ENCODE data around the gene CHST11. TPM values are rescaled to one million over a fixed set of nuclear protein-coding genes. Genes with fewer than 3 reads are reported as not detected.

The CHST11 gene
- total and polyA plus RNA-seq, 9 of the 15 experiments (the other 6 are each of a cell fraction or from before 2014, with no cell fraction given), result 2.3 to 38.7 (median 15.0) TPM

DNA sequence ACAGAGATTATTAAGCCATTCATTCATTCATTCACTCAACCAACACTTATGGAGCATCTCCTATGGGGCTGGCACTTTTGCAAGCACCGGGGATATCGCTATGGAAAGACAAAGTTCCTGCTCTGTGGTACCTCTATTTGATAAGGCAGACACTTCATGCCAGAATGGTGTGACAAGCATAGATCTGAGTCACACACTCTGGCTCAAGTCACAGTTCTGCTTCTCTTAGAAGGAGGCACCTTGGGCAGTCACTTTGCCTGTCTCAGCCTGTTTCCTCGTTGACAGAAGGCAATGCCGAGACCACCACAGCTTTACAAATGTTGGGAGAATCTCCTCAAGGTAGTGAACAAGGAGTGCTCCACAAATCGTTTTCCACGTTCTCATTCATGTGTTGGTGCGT lies 296.1 kb downstream of the CHST11 start:
- BruUV-seq (replicated peaks), result no TSS peak
- no peak for TF ChIP-seq KDM4B (IDR thresholded peaks at IDR 0.05; ENCODE audit: borderline replicate concordance in 2 of 2, low read depth in 1 of 2)
- TF ChIP-seq, protein P1, sequence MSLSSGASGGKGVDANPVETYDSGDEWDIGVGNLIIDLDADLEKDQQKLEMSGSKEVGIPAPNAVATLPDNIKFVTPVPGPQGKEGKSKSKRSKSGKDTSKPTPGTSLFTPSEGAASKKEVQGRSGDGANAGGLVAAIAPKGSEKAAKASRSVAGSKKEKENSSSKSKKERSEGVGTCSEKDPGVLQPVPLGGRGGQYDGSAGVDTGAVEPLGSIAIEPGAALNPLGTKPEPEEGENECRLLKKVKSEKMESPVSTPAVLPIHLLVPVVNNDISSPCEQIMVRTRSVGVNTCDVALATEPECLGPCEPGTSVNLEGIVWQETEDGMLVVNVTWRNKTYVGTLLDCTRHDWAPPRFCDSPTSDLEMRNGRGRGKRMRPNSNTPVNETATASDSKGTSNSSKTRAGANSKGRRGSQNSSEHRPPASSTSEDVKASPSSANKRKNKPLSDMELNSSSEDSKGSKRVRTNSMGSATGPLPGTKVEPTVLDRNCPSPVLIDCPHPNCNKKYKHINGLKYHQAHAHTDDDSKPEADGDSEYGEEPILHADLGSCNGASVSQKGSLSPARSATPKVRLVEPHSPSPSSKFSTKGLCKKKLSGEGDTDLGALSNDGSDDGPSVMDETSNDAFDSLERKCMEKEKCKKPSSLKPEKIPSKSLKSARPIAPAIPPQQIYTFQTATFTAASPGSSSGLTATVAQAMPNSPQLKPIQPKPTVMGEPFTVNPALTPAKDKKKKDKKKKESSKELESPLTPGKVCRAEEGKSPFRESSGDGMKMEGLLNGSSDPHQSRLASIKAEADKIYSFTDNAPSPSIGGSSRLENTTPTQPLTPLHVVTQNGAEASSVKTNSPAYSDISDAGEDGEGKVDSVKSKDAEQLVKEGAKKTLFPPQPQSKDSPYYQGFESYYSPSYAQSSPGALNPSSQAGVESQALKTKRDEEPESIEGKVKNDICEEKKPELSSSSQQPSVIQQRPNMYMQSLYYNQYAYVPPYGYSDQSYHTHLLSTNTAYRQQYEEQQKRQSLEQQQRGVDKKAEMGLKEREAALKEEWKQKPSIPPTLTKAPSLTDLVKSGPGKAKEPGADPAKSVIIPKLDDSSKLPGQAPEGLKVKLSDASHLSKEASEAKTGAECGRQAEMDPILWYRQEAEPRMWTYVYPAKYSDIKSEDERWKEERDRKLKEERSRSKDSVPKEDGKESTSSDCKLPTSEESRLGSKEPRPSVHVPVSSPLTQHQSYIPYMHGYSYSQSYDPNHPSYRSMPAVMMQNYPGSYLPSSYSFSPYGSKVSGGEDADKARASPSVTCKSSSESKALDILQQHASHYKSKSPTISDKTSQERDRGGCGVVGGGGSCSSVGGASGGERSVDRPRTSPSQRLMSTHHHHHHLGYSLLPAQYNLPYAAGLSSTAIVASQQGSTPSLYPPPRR (CRISPR knock-in tag; IDR thresholded peaks at IDR 0.05; ENCODE audit: borderline replicate concordance), result no peak
- TF ChIP-seq, protein P2, sequence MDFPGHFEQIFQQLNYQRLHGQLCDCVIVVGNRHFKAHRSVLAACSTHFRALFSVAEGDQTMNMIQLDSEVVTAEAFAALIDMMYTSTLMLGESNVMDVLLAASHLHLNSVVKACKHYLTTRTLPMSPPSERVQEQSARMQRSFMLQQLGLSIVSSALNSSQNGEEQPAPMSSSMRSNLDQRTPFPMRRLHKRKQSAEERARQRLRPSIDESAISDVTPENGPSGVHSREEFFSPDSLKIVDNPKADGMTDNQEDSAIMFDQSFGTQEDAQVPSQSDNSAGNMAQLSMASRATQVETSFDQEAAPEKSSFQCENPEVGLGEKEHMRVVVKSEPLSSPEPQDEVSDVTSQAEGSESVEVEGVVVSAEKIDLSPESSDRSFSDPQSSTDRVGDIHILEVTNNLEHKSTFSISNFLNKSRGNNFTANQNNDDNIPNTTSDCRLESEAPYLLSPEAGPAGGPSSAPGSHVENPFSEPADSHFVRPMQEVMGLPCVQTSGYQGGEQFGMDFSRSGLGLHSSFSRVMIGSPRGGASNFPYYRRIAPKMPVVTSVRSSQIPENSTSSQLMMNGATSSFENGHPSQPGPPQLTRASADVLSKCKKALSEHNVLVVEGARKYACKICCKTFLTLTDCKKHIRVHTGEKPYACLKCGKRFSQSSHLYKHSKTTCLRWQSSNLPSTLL (IDR thresholded peaks at IDR 0.05), result no peak
- TF ChIP-seq, protein P3, sequence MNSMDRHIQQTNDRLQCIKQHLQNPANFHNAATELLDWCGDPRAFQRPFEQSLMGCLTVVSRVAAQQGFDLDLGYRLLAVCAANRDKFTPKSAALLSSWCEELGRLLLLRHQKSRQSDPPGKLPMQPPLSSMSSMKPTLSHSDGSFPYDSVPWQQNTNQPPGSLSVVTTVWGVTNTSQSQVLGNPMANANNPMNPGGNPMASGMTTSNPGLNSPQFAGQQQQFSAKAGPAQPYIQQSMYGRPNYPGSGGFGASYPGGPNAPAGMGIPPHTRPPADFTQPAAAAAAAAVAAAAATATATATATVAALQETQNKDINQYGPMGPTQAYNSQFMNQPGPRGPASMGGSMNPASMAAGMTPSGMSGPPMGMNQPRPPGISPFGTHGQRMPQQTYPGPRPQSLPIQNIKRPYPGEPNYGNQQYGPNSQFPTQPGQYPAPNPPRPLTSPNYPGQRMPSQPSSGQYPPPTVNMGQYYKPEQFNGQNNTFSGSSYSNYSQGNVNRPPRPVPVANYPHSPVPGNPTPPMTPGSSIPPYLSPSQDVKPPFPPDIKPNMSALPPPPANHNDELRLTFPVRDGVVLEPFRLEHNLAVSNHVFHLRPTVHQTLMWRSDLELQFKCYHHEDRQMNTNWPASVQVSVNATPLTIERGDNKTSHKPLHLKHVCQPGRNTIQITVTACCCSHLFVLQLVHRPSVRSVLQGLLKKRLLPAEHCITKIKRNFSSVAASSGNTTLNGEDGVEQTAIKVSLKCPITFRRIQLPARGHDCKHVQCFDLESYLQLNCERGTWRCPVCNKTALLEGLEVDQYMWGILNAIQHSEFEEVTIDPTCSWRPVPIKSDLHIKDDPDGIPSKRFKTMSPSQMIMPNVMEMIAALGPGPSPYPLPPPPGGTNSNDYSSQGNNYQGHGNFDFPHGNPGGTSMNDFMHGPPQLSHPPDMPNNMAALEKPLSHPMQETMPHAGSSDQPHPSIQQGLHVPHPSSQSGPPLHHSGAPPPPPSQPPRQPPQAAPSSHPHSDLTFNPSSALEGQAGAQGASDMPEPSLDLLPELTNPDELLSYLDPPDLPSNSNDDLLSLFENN (IDR thresholded peaks at IDR 0.05; ENCODE audit: low read depth in 2 of 2, low read length in 2 of 2), result no peak
- no peak for TF ChIP-seq GTF2A2 (tag; IDR thresholded peaks at IDR 0.05)
- TF ChIP-seq ZNF583 (CRISPR knock-in tag; IDR thresholded peaks at IDR 0.05), result no peak
- TF ChIP-seq, protein P4, sequence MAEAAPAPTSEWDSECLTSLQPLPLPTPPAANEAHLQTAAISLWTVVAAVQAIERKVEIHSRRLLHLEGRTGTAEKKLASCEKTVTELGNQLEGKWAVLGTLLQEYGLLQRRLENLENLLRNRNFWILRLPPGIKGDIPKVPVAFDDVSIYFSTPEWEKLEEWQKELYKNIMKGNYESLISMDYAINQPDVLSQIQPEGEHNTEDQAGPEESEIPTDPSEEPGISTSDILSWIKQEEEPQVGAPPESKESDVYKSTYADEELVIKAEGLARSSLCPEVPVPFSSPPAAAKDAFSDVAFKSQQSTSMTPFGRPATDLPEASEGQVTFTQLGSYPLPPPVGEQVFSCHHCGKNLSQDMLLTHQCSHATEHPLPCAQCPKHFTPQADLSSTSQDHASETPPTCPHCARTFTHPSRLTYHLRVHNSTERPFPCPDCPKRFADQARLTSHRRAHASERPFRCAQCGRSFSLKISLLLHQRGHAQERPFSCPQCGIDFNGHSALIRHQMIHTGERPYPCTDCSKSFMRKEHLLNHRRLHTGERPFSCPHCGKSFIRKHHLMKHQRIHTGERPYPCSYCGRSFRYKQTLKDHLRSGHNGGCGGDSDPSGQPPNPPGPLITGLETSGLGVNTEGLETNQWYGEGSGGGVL (CRISPR knock-in tag; IDR thresholded peaks at IDR 0.05), result no peak
- no peak for TF ChIP-seq FOXP1 (CRISPR knock-in tag; IDR thresholded peaks at IDR 0.05)
- TF ChIP-seq ZNF699 (CRISPR knock-in tag; IDR thresholded peaks at IDR 0.05; ENCODE audit: insufficient replicate concordance), result no peak

More for the DNA sequence above, 296.1 kb downstream of the CHST11 start:
- Histone ChIP-seq H2AFZ (ENCODE audit: low read depth, low read length) (no peak overlapping the region), H3K4me2 (ENCODE audit: insufficient read depth, low read length) (no peak overlapping the region), H3K27me3 (ENCODE audit: control insufficient read depth in 2 of 2, insufficient read depth in 2 of 2, low read length in 2 of 2) (no peaks in the 10 kb centered on the region), H4K20me1 (replicated peaks; ENCODE audit: control insufficient read depth, insufficient read depth, low read length) (0 out of 2 replicates have a peak, but pooled peaks cover 6% of the 10 kb centered on the region), H3K4me3 (no peak overlapping the region), H3K9ac (ENCODE audit: insufficient read depth in 1 of 2, low read depth in 2 of 2, low read length in 2 of 2) (no peak overlapping the region), H3K79me2 (ENCODE audit: control insufficient read depth, insufficient read depth, low read length) (0 out of 3 replicates have a peak, but pooled peaks cover 3% of the 10 kb centered on the region), H3K9me1 (ENCODE audit: control insufficient read depth, insufficient read depth, low read length) (no peaks in the 10 kb centered on the region), H3K9me3 (replicated peaks; ENCODE audit: control insufficient read depth, insufficient read depth, low read depth, low read length) (no peaks in the 10 kb centered on the region), H3K36me3 (ENCODE audit: control insufficient read depth, insufficient read depth, low read length) (peaks cover 12% of the 10 kb centered on the region; the same call in 1 of the 3 replicates), H3K4me1 (replicated peaks in 1 of 2; ENCODE audit: control insufficient read depth in 2 of 2, insufficient read depth in 2 of 2, low read length in 2 of 2) (0 out of 5 replicates have a peak, but pooled peaks cover 0 to 11% of the 10 kb centered on the region in 2 experiments), H3K27ac (ENCODE audit: extremely low read depth, low read depth, low read length) (no peak overlapping the region)
- DNase-seq (ENCODE audit: extremely low read depth in 1 of 4, low spot score in 3 of 4) (no peak), FAIRE-seq (no peak), ATAC-seq (no peak)
- WGBS (ENCODE audit: insufficient coverage, low coverage, missing lambda C conversion rate), result 77% methylated on average over 7 of the region's 7 CpGs
- CTCF ChIA-PET (ENCODE audit: low intra/inter-chr PET ratio), result no interaction called here
- POLR2A ChIA-PET, result no interaction called here
- intact Hi-C loops (cut with micrococcal nuclease) (no loop called here), in situ Hi-C loops (cut with MboI) (no loop called here)
